ENCODE results near the gene IRX6. TPM values are rescaled to one million over a fixed set of nuclear protein-coding genes. Genes with fewer than 3 reads are reported as not detected.

Gene IRX6
- total RNA-seq, 1 experiment from 2014 or later, result not detected

DNA sequence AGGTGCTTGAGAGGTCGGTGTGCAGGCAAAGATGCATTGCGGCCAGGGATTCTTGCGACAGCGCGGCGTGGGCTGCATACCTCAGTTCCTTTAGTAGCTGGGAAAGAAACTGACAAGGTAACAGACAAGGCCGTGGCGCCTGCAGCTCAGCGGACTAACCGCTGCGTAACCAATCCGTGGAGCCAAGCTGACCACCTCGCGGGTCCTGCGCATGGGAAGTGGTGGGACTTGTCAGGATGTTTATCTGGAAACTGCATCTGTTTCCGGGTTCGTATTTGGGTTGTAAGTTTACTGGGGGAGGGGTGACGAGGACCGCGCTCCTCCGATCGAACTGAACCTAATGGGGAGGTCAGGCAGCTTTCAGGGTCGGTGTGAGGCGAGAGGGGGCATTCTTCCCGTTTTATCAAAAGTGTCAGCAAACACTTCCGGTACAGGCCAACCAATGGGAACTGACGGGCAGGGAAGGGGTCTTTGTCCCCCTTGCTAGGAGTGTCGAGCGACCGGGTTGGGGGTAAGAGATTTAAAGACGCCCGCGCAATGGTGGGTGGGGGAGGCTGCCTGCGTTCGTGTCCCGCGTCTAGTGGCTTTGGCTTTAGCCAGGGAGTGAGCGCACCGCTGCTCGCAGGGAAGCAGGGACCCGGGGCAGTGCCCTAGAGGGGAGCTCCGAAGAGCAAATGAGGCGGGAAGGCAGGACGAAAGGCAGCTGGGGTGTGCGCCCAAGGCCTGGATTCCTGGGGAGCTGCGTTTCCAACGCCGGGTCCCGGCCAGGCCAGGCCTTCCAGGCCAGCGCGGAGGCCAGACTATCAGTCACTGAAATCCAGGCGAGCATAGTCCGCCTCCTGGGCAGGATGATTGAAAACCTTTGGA, 7.0 kb downstream of the IRX6 start:
- Histone ChIP-seq H3K27ac (ENCODE audit: insufficient read length, low read depth, low read length) (no peak overlapping the region), H4K91ac (ENCODE audit: insufficient read length, low read depth, low read length) (no peak overlapping the region), H3K56ac (ENCODE audit: insufficient read length, low read depth, low read length) (no peak overlapping the region), H3T11ph (ENCODE audit: low read length) (no peak overlapping the region), H3K9me3 (ENCODE audit: control insufficient read depth, low read depth, low read length) (no peaks in the 10 kb centered on the region), H3K23ac (ENCODE audit: insufficient read length, low read depth, low read length) (no peak overlapping the region), H3K79me2 (ENCODE audit: insufficient read depth, low read length) (no peaks in the 10 kb centered on the region), H2BK20ac (ENCODE audit: low read depth, low read length, poor library complexity, severe bottlenecking) (no peak overlapping the region), H3K18ac (ENCODE audit: insufficient read length, low read depth, low read length) (no peak overlapping the region), H2AFZ (ENCODE audit: low read length) (no peak overlapping the region), H4K20me1 (ENCODE audit: control insufficient read depth, insufficient read depth, insufficient read length) (no peaks in the 10 kb centered on the region), H2BK12ac (ENCODE audit: insufficient read length, low read depth, low read length) (no peak overlapping the region), H4K5ac (ENCODE audit: insufficient read length, low read depth, low read length) (no peak overlapping the region), H3K4ac (ENCODE audit: low read depth, low read length) (no peak overlapping the region), H3K4me1 (ENCODE audit: insufficient read depth, low read length) (no peaks in the 10 kb centered on the region), H4K8ac (replicated peaks; ENCODE audit: insufficient read length, low read depth, low read length) (no peak overlapping the region), H3K27me3 (ENCODE audit: insufficient read depth, low read length) (peaks cover 83% of the 10 kb centered on the region), H3K79me1 (ENCODE audit: insufficient read depth, low read depth, low read length, poor library complexity, severe bottlenecking) (no peaks in the 10 kb centered on the region), H3K9ac (ENCODE audit: extremely low read depth, insufficient read length, low read length) (no peak overlapping the region), H2BK120ac (ENCODE audit: low read depth, low read length, poor library complexity, severe bottlenecking) (no peak overlapping the region), H2BK15ac (ENCODE audit: low read depth, low read length) (no peak overlapping the region), H2BK5ac (ENCODE audit: insufficient read length, low read length) (no peak overlapping the region), H3K14ac (ENCODE audit: insufficient read depth, low read length) (no peak overlapping the region), H2AK5ac (ENCODE audit: insufficient read length, low read length) (no peak overlapping the region), H3K4me2 (ENCODE audit: insufficient read depth, insufficient read length, low read length) (peak overlapping the region; percentile 72), H3K23me2 (ENCODE audit: insufficient read length, low read depth, low read length, poor library complexity, severe bottlenecking) (peaks cover 12% of the 10 kb centered on the region)
- Mint-ChIP-seq H3K27ac (no peak overlapping the region; a peak in 1 of 7 replicates), H3K27me3 (ENCODE audit: low read depth) (peaks cover 100% of the 10 kb centered on the region), H3K4me1 (peaks cover 29 to 50% of the 10 kb centered on the region in 2 experiments), H3K36me3 (ENCODE audit: insufficient read depth in 1 of 3, low read depth in 3 of 3) (no peaks in the 10 kb centered on the region), H3K4me3 (peak overlapping the region; percentile 75 to 88), H3K9me3 (peaks cover 0 to 4% of the 10 kb centered on the region in 2 experiments; a peak in 1 of 5 replicates)
- no CpG with 5 or more reads among the region's 53 CpGs for WGBS (ENCODE audit: extremely low coverage, insufficient read length, low lambda C conversion rate)
- peak; percentile 33 for DNase-seq
- TF ChIP-seq, protein P1, sequence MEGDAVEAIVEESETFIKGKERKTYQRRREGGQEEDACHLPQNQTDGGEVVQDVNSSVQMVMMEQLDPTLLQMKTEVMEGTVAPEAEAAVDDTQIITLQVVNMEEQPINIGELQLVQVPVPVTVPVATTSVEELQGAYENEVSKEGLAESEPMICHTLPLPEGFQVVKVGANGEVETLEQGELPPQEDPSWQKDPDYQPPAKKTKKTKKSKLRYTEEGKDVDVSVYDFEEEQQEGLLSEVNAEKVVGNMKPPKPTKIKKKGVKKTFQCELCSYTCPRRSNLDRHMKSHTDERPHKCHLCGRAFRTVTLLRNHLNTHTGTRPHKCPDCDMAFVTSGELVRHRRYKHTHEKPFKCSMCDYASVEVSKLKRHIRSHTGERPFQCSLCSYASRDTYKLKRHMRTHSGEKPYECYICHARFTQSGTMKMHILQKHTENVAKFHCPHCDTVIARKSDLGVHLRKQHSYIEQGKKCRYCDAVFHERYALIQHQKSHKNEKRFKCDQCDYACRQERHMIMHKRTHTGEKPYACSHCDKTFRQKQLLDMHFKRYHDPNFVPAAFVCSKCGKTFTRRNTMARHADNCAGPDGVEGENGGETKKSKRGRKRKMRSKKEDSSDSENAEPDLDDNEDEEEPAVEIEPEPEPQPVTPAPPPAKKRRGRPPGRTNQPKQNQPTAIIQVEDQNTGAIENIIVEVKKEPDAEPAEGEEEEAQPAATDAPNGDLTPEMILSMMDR (conservative IDR thresholded peaks at IDR 0.05), result no peak
